Measurements from ENCODE around the gene CIAO3. TPM values are rescaled to one million over a fixed set of nuclear protein-coding genes. Genes with fewer than 3 reads are reported as not detected.

Gene CIAO3
- total RNA-seq, 1 donor from 2014 or later: 24.2 TPM

GRCh38 chr16:706189-707061 is 34.4 kb downstream of the CIAO3 start:
- DNase-seq: no peak
- Histone ChIP-seq H3K36me3 (no peaks in the 10 kb centered on the region), H3K27ac (no peak overlapping the region), H3K9me3 (no peaks in the 10 kb centered on the region), H3K4me3 (no peak overlapping the region), H3K4me1 (no peaks in the 10 kb centered on the region), H3K27me3 (peaks cover 92% of the 10 kb centered on the region)
- no peak for ATAC-seq
- intact Hi-C loops (cut with DNase I): no loop called here
- TF ChIP-seq CTCF (IDR thresholded peaks at IDR 0.05): no peak

DNA sequence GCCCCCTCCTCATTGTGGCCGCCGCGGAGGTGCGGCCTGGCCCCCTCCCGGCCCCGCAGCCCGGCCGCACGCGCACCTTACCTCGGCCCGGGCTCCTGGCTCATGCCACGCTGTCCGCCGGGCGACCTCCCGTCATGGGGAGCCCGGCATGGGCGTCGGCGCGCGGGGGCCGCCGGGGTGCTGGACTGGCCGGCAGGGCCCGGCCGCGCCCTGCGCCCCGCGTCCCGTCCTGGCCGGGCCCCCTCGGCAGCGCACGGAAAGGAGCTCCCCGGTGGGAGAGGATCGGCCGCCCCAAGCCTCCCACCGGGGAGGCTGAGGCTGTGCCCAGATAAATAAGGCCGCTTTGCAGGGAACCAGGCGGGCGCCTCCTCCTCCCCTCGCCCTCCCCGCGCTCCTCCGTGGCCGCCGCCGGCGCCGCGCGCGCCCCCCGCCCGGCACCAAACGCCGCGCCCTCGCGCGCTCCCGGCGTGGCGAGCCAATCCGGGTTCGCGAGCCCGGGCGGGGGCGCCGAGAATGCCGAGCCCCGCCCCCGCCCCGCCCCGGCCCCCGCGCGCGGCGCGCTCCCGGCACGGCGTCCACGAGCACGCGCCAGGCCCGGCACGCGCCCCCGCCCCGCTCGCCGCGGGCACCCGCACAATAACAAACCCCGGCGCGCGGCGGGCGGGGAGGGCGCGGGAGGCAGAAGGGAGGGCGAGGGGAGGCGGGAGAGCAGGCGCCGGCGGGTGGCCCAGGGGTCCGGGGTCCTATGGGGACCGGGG is 35.2 kb downstream of the CIAO3 start, which contains the start of gene FBXL16:
TSS of gene FBXL16 (minus strand) at position 371 of the 758 bp plus-strand sequence. CDS start 8,396 bp downstream, outside the sequence.
- Histone ChIP-seq H3K9me3 (no peaks in the 10 kb centered on the region), H3K4me1 (no peaks in the 10 kb centered on the region), H3K36me3 (no peaks in the 10 kb centered on the region), H3K27me3 (peaks cover 92% of the 10 kb centered on the region), H3K27ac (no peak within 1 kb of the TSS), H3K4me3 (no peak within 1 kb of the TSS)
- ATAC-seq (no peak), DNase-seq (no peak)
- no peak for TF ChIP-seq CTCF (IDR thresholded peaks at IDR 0.05)
- intact Hi-C loops (cut with DNase I): no loop called here

GRCh38 chr16:704552-705380 is 36.0 kb downstream of the CIAO3 start:
- TF ChIP-seq CTCF (IDR thresholded peaks at IDR 0.05): no peak
- intact Hi-C loops (cut with DNase I): no loop called here
- no peak for ATAC-seq
- no peaks in the 10 kb centered on the region for H3K4me1 ChIP-seq
- no peak for DNase-seq
- H3K4me3 ChIP-seq: no peak overlapping the region
- H3K27ac ChIP-seq: no peak overlapping the region
- no peaks in the 10 kb centered on the region for H3K36me3 ChIP-seq
- H3K27me3 ChIP-seq: peaks cover 92% of the 10 kb centered on the region
- no peaks in the 10 kb centered on the region for H3K9me3 ChIP-seq

- peaks cover 92% of the 10 kb centered on the region for H3K27me3 ChIP-seq
- no peaks in the 10 kb centered on the region for H3K9me3 ChIP-seq
- no peaks in the 10 kb centered on the region for H3K36me3 ChIP-seq
- H3K4me3 ChIP-seq: no peak overlapping the region
- no peak overlapping the region for H3K27ac ChIP-seq
- no peak for DNase-seq
- no peaks in the 10 kb centered on the region for H3K4me1 ChIP-seq
- TF ChIP-seq CTCF (IDR thresholded peaks at IDR 0.05): no peak
- intact Hi-C loops (cut with DNase I): no loop called here
- ATAC-seq: no peak
These were observed 36.8 kb downstream of the CIAO3 start for GRCh38 chr16:704047-704446.

DNA sequence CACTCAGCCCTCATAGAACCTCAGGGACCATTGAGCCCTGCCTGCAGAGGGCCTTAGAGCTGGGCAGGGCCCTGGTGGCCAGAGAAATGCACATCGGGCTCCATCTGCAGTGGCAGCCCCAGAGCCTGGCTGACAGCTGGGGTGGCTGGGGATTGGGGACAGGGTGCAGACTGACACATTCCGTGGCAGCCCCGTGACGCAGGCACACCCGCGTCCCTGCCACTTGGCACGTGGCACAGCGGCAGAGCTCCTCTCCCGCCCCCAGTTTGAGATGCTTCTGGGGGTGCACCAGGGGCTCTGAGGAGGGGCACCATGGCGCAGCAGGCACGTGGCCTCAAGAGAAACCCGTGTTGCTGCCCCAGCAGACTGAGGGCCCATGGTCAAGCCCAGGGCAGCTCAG is 37.4 kb downstream of the CIAO3 start:
- TF ChIP-seq CTCF (IDR thresholded peaks at IDR 0.05): no peak
- H3K27me3 ChIP-seq: peaks cover 89% of the 10 kb centered on the region

More for the DNA sequence above, 37.4 kb downstream of the CIAO3 start:
- Histone ChIP-seq H3K4me1 (no peaks in the 10 kb centered on the region), H3K27ac (no peak overlapping the region), H3K4me3 (no peak overlapping the region), H3K9me3 (no peaks in the 10 kb centered on the region), H3K36me3 (no peaks in the 10 kb centered on the region)
- intact Hi-C loops (cut with DNase I): no loop called here
- no peak for DNase-seq
- ATAC-seq: no peak
